VCaP (cell line): ENCODE data around the gene LSAMP.
A peak's percentile ranks its signal among the peaks of the same experiment; 100 is the strongest.

ENCODE experiments used
- H3K27ac ChIP-seq: fragments of 450-650 bp; 2 replicates; pipeline ENCODE4 v1.5.1; 2017
- TF ChIP-seq, protein P1 (sequence below): fragments of 450-650 bp; conservative IDR thresholded peaks from 2 replicates; pipeline ENCODE4 v1.5.1; 2017; ENCODE audit warnings: mild to moderate bottlenecking, moderate library complexity

The LSAMP gene

DNA sequence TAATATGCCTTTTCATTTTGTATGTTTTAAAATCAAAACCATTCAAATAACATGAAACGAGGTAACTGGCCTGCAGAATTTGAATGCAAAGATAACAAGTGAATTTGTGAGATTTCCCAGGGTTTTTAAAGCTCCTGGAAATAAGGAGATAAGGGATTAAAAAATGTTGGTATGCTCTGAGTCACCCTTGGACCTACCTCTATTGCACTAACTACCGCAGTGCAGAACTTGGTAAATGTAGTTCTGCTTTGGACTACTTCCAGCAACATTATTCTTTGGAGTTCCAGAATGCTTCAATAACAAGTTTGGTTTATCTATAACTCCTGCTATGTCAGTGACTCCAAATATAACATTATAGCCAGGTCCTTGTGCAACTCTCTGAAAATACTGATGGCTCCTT lies 620.2 kb downstream of the LSAMP start:
- TF ChIP-seq, protein P1, sequence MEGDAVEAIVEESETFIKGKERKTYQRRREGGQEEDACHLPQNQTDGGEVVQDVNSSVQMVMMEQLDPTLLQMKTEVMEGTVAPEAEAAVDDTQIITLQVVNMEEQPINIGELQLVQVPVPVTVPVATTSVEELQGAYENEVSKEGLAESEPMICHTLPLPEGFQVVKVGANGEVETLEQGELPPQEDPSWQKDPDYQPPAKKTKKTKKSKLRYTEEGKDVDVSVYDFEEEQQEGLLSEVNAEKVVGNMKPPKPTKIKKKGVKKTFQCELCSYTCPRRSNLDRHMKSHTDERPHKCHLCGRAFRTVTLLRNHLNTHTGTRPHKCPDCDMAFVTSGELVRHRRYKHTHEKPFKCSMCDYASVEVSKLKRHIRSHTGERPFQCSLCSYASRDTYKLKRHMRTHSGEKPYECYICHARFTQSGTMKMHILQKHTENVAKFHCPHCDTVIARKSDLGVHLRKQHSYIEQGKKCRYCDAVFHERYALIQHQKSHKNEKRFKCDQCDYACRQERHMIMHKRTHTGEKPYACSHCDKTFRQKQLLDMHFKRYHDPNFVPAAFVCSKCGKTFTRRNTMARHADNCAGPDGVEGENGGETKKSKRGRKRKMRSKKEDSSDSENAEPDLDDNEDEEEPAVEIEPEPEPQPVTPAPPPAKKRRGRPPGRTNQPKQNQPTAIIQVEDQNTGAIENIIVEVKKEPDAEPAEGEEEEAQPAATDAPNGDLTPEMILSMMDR = no peak

DNA sequence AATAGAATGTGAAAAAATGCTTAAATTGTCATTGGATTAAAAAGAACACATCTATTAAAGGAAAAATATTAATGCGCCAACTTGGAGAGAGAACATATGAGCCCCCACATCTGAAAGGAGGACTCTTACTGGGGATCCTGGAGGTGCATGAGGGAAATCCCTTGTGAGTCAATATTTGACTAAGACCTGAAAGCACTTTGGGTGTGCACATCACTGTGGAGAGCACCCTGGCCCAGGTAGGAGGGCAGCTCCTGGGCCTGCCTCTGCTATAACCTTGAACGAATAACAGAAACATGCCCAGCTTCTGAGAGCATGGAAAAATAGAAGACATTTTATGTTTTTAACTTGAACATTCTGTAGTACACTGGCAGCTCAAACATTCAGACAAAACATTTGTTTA lies 622.2 kb downstream of the LSAMP start:
- TF ChIP-seq, protein P1 = no peak
- H3K27ac ChIP-seq = no peak overlapping the region

More for the DNA sequence above, 620.2 kb downstream of the LSAMP start:
- H3K27ac ChIP-seq = no peak overlapping the region

DNA sequence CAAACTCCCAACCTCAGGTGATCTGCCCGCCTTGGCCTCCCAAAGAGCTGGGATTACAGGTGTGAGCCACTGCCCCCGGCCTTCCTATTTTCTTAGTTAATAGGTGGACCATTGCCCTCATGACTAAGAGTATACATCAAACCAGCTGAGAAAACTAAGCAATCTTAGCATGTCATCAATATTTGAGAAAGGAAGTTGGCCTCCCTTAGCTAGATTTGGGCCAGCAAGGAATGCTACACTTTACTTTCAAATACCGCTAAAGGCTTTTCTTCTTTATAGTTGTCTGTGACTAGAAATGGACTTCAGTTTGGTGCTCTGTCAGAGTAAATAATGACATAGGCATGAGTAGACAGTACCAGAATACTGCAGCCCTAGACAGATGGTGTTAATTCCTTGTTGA lies 622.7 kb downstream of the LSAMP start:
- no peak overlapping the region for H3K27ac ChIP-seq
- TF ChIP-seq, protein P1 = no peak

DNA sequence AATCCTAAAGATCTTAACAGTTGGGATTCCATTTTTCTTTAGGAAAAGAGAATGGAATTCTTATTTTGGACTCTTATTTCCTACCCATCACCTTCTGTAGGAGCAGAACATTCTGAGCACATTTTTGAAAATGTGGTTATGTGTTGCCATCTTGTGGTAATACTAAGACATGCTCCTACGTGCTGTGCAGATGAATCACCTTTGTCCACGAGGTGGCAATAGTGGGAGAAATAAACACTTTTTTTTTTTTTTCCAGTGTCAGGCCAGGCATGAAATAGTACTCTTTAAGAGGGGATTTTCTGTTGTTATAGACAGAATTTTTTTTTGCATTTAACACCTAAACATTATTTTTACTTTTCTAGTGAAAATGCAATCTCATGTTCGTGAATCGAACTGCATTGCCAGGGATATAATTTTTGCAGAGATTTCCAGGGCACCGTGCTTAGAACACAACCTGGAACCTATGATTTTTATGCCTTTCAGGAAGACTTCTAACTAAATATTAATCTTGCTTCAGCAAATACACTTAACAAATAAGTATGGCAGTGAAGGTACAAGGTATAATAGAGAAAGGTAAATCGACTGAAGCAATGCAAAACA lies 625.4 kb downstream of the LSAMP start:
- TF ChIP-seq, protein P1 = peak; percentile 99
- H3K27ac ChIP-seq = peak overlapping the region; percentile 35

DNA sequence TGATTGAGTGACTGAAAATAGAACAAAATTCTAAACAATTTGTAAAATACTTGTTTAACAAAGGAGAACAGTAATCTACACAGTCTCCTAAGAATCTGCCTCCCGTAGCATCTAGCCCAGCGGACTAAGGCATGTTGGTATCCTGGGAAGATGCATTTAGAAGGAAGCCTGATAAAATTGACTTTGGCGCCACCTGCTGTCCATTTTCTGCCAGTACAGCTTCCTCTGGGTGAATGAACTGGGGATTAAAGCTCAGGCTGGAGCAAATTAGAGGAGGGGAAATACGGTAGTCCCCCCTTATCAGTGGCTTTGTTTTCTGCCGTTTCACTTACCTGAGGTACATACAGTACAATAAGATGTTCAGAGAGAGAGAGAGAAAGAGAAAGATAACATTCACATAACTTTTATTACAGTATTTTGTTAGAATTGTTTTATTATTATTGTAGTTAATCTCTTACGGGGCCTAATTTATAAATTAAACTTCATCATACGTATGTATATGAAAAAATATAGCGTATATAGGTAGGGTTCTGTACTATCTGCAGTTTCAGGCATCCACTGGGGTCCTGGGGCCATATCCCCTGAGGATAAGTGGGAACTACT lies 630.4 kb downstream of the LSAMP start:
- H3K27ac ChIP-seq = no peak overlapping the region
- TF ChIP-seq, protein P1 = peak; percentile 93

DNA sequence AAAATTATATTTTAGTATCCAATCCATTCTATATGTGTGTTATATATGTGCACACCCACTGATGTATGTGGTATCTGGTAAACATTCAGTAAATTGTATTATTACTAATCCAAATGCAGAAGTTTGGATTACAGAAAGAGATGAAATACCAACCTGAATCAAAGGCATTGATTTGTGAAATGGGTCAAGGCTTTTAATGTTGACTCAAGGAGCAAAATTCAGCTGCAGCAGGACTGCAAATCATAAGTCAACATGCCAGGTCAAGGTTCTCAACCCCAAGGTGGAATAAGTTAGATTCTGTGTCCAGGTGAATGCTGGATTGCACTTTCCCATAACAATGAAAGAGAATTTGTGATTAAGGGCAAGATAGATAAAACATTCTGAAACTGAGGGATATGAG lies 631.3 kb downstream of the LSAMP start:
- no peak overlapping the region for H3K27ac ChIP-seq
- TF ChIP-seq, protein P1 = no peak

DNA sequence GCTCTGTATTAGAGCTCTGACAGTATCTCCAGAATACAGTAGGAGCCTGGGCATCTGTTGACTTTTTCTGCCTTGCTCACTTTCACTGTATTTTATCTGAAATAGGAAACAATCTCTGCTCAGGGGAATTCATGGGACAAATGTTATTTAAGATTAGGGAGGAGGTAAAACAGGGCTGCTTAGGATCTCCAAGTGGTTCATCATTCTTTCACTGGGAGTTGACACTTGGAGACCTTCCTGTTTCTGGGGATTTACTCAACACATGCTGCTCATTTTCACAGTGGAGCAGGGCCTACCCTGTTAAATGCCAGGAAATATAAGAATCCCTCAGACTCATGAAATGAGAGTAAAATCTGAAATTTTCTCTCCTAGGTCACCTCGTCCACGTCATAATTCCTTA lies 636.5 kb downstream of the LSAMP start:
- no peak overlapping the region for H3K27ac ChIP-seq
- TF ChIP-seq, protein P1 = no peak
